HCT116 (cell line): ENCODE measurements around the gene TOM1L1. TPM values are rescaled to one million over a fixed set of nuclear protein-coding genes. Genes with fewer than 3 reads are reported as not detected.

Experiments
- ATAC-seq: fragments of 200-7000 bp; cut with Tn5 transposase; 2 replicates; pipeline ENCODE4 v1.9.1; 2020; ENCODE audit warnings: mild to moderate bottlenecking, moderate library complexity
- BruUV-seq: library from RNA; stranded (reverse); fragments of 400-500 nt; replicated peaks from 2 replicates; lab custom pipeline; 2021; lab: Mats Ljungman, UMichigan
- CTCF ChIA-PET: fragments of 300-600 bp; sonication (Branson Sonifier 250); formaldehyde crosslinking; loops from one replicate; lab custom pipeline; 2021; ENCODE audit warnings: antibody characterized with exemption; lab: Charles Lee
- POLR2A ChIA-PET: fragments of 300-600, 350-600 bp; sonication (Branson Sonifier 250); formaldehyde crosslinking; loops from one replicate; lab custom pipeline; 2021; ENCODE audit warnings: antibody characterized with exemption; lab: Charles Lee
- RAD21 ChIA-PET, 2 experiments: fragments of 300-600 bp; sonication (Branson Sonifier 250); formaldehyde crosslinking; loops; one replicate each; lab custom pipeline; 2023; ENCODE audit warnings: low total read pairs in 2 of 2; ENCODE audit not compliant: uncharacterized antibody in 2 of 2, unreplicated experiment in 2 of 2, low non-redundant PET in 1 of 2; lab: Charles Lee
- DNase-seq: peaks from one replicate; pipeline ENCODE4 v3.0.0-alpha.2; 2010; ENCODE audit warnings: low read depth, low spot score
- H2AFZ ChIP-seq: fragments of 200-600 bp; shearing (Covaris generic), sonication (generic); 2 replicates; pipeline ENCODE4 v1.6.1; 2017; ENCODE audit warnings: low read depth, mixed run types, mixed read lengths, antibody characterized with exemption, low read length; ENCODE audit not compliant: poor library complexity, severe bottlenecking
- H3K27ac ChIP-seq: 2 replicates; pipeline ENCODE4 v1.5.1; 2012; ENCODE audit warnings: low read depth, low read length
- H3K27me3 ChIP-seq: fragments of 200-600 bp; sonication (generic); 2 replicates; pipeline ENCODE4 v1.6.1; 2016; ENCODE audit warnings: mixed run types, low read length, mixed read lengths; ENCODE audit not compliant: insufficient read depth
- H3K36me3 ChIP-seq, 2 experiments: fragments of 200-500 bp in 1 of 2; fragments of 200-600 bp in 1 of 2; sonication (Bioruptor generic) in 1 of 2; sonication (generic) in 1 of 2; 2 replicates each; pipeline versions ENCODE4 v1.5.1 to v1.6.1; 2014 to 2016; ENCODE audit warnings: low read length in 2 of 2, inconsistent platforms in 1 of 2, mixed read lengths in 1 of 2, mixed run types in 1 of 2; ENCODE audit not compliant: insufficient read depth in 2 of 2, control insufficient read depth in 1 of 2
- H3K4me1 ChIP-seq, 2 experiments: fragments of 200-600 bp in 1 of 2; sonication (generic) in 1 of 2; 2 replicates each; pipeline versions ENCODE4 v1.5.1 to v1.6.1; 2012 to 2017; ENCODE audit warnings: low read length in 2 of 2, inconsistent platforms in 1 of 2, mild to moderate bottlenecking in 1 of 2, mixed read lengths in 1 of 2, mixed run types in 1 of 2, moderate library complexity in 1 of 2; ENCODE audit not compliant: insufficient read depth in 2 of 2, control insufficient read depth in 1 of 2
- H3K4me2 ChIP-seq: fragments of 200-600 bp; sonication (generic); 2 replicates; pipeline ENCODE4 v1.6.1; 2017; ENCODE audit warnings: mixed run types, low read length, mixed read lengths
- H3K4me3 ChIP-seq, 2 experiments: fragments of 200-600 bp in 1 of 2; sonication (generic) in 1 of 2; replicated peaks in 1 of 2; 2 replicates each; pipeline ENCODE4 v1.5.1; 2011 to 2016; ENCODE audit warnings: low read length in 2 of 2, control low read depth in 1 of 2, low read depth in 1 of 2, mild to moderate bottlenecking in 1 of 2, mixed read lengths in 1 of 2, mixed run types in 1 of 2
- H3K79me2 ChIP-seq: fragments of 200-600 bp; sonication (generic); 2 replicates; pipeline ENCODE4 v1.6.1; 2017; ENCODE audit warnings: mild to moderate bottlenecking, mixed run types, low read length, moderate library complexity, mixed read lengths; ENCODE audit not compliant: insufficient read depth
- H3K9ac ChIP-seq: fragments of 200-600 bp; sonication (generic); 2 replicates; pipeline ENCODE4 v1.6.1; 2016; ENCODE audit warnings: low read length, mixed read lengths
- H3K9me2 ChIP-seq: fragments of 200-600 bp; sonication (generic), shearing (Covaris generic); 2 replicates; pipeline ENCODE4 v1.6.1; 2017; ENCODE audit warnings: mixed run types, mild to moderate bottlenecking, moderate library complexity; ENCODE audit not compliant: insufficient read depth
- H3K9me3 ChIP-seq, 2 experiments: fragments of 200-500 bp in 1 of 2; fragments of 200-600 bp in 1 of 2; sonication (Bioruptor generic) in 1 of 2; sonication (generic) in 1 of 2; 2 replicates each; pipeline ENCODE4 v1.6.1; 2014 to 2017; ENCODE audit warnings: low read length in 2 of 2, mixed read lengths in 2 of 2, inconsistent platforms in 1 of 2, low read depth in 1 of 2, mild to moderate bottlenecking in 1 of 2, mixed run types in 1 of 2, moderate library complexity in 1 of 2; ENCODE audit not compliant: control insufficient read depth in 1 of 2, insufficient read depth in 1 of 2
- H4K20me1 ChIP-seq: fragments of 200-600 bp; sonication (generic), shearing (Covaris generic); 2 replicates; pipeline ENCODE4 v1.6.1; 2017; ENCODE audit warnings: mixed run types, mild to moderate bottlenecking, moderate library complexity; ENCODE audit not compliant: insufficient read depth
- EGR1 ChIP-seq: IDR thresholded peaks from 2 replicates; pipeline ENCODE4 v1.6.1; 2012; ENCODE audit warnings: low read depth
- ELF1 ChIP-seq: IDR thresholded peaks from 2 replicates; pipeline ENCODE4 v1.6.1; 2012; ENCODE audit warnings: low read depth, borderline replicate concordance
- EZH2phosphoT487 ChIP-seq: fragments of 200-600 bp; IDR thresholded peaks from 2 replicates; pipeline ENCODE4 v1.6.1; 2018; ENCODE audit warnings: antibody characterized with exemption, borderline replicate concordance
- FOSL1 ChIP-seq: IDR thresholded peaks from 2 replicates; pipeline ENCODE4 v1.6.1; 2012; ENCODE audit warnings: low read depth
- RAD21 ChIP-seq: IDR thresholded peaks from 2 replicates; pipeline ENCODE4 v1.6.1; 2012; ENCODE audit warnings: low read depth, mild to moderate bottlenecking
- SIN3A ChIP-seq: IDR thresholded peaks from 2 replicates; pipeline ENCODE4 v1.6.1; 2012; ENCODE audit warnings: low read depth
- SP1 ChIP-seq: IDR thresholded peaks from 2 replicates; pipeline ENCODE4 v1.6.1; 2012; ENCODE audit warnings: low read depth
- SRF ChIP-seq: IDR thresholded peaks from 2 replicates; pipeline ENCODE4 v1.6.1; 2012; ENCODE audit warnings: low read depth
- TCF7L2 ChIP-seq: IDR thresholded peaks from 2 replicates; pipeline ENCODE4 v1.7.0; 2011; ENCODE audit warnings: borderline replicate concordance, inconsistent platforms; ENCODE audit not compliant: insufficient read depth, insufficient read length; ENCODE audit errors: extremely low read depth
- intact Hi-C: fragments of 100-400 bp; cut with micrococcal nuclease; formaldehyde crosslinking; loops from 2 replicates; pipeline ENCODE4 v1.10.0; 2022
- total RNA-seq: library from RNA; stranded (reverse); gene quantifications from one replicate; pipeline ENCODE4 v1.2.1, GENCODE V29; 2021; ENCODE audit not compliant: unreplicated experiment
- TF ChIP-seq, protein P1 (sequence below): IDR thresholded peaks from 2 replicates; pipeline ENCODE4 v1.6.1; 2012
- TF ChIP-seq, protein P2 (sequence below): IDR thresholded peaks from 2 replicates; pipeline ENCODE4 v1.6.1; 2011; ENCODE audit warnings: mild to moderate bottlenecking, low read length, moderate library complexity; ENCODE audit not compliant: insufficient replicate concordance; ENCODE audit errors: extremely low read depth
- TF ChIP-seq, protein P3 (sequence below): IDR thresholded peaks from 2 replicates; pipeline ENCODE4 v1.6.1; 2012
- TF ChIP-seq, protein P4 (sequence below): IDR thresholded peaks from 2 replicates; pipeline ENCODE4 v1.6.1; 2012; ENCODE audit warnings: low read depth

TOM1L1 gene
- total RNA-seq, 1 experiment from 2014 or later: 70.8 TPM

DNA sequence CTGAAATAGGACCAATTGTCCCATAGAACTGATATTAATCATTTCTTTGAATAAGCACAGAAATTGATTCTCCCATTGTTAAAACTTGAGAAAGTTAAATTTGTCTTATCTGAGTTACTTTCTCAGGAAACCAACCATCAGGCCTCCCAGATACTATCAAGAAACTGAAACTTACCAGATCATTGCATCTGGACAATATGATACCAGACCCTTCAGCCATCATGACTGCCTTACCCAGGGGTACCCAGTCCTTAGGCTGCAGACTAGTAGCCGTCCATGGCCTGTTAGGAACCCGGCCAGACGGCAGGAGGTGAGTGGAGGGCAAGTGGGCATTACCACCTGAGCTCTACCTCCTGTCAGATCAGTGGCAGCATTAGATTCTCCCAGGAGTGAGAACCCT lies 75.7 kb downstream of the TOM1L1 start:
- no peaks in the 10 kb centered on the region for H4K20me1 ChIP-seq
- H3K4me1 ChIP-seq: no peaks in the 10 kb centered on the region
- DNase-seq: no peak
- no peak overlapping the region for H2AFZ ChIP-seq
- CTCF ChIA-PET: no interaction called here
- H3K27ac ChIP-seq: no peak overlapping the region
- POLR2A ChIA-PET: no interaction called here
- TF ChIP-seq SIN3A (no peak), EGR1 (no peak), TCF7L2 (no peak), FOSL1 (no peak), EZH2phosphoT487 (no peak)
- TF ChIP-seq, protein P1, sequence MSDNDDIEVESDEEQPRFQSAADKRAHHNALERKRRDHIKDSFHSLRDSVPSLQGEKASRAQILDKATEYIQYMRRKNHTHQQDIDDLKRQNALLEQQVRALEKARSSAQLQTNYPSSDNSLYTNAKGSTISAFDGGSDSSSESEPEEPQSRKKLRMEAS: no peak
- TF ChIP-seq, protein P2, sequence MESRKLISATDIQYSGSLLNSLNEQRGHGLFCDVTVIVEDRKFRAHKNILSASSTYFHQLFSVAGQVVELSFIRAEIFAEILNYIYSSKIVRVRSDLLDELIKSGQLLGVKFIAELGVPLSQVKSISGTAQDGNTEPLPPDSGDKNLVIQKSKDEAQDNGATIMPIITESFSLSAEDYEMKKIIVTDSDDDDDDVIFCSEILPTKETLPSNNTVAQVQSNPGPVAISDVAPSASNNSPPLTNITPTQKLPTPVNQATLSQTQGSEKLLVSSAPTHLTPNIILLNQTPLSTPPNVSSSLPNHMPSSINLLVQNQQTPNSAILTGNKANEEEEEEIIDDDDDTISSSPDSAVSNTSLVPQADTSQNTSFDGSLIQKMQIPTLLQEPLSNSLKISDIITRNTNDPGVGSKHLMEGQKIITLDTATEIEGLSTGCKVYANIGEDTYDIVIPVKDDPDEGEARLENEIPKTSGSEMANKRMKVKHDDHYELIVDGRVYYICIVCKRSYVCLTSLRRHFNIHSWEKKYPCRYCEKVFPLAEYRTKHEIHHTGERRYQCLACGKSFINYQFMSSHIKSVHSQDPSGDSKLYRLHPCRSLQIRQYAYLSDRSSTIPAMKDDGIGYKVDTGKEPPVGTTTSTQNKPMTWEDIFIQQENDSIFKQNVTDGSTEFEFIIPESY: no peak
- H3K9ac ChIP-seq: no peak overlapping the region
- peaks cover 32% of the 10 kb centered on the region for H3K79me2 ChIP-seq
- RAD21 ChIA-PET: no interaction called here
- no peaks in the 10 kb centered on the region for H3K27me3 ChIP-seq
- H3K4me2 ChIP-seq: no peak overlapping the region
- BruUV-seq: no TSS peak
- H3K36me3 ChIP-seq: no peaks in the 10 kb centered on the region
- no peak overlapping the region for H3K4me3 ChIP-seq
- intact Hi-C loops: no loop called here
- no peaks in the 10 kb centered on the region for H3K9me3 ChIP-seq
- ATAC-seq: no peak
- no peaks in the 10 kb centered on the region for H3K9me2 ChIP-seq

DNA sequence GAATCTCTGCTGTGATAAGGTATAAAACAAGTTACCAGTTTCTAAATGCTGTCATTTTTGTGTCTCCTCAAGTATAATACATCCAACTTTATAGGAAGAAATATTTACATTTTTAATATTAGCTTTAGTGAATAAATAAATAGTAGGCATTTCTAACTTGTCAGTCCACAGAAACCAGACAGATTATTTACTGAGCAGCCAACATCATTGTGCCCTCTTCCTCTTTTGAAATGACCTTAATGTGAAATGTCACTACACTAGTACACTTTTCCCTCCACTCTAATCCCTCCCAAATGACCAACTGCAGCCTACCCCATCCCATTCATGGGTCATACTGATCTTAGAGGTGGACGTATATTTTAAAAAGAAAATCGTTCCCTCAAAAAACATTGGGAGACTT lies 77.1 kb downstream of the TOM1L1 start:
- Histone ChIP-seq H3K27me3 (no peaks in the 10 kb centered on the region), H3K36me3 (no peaks in the 10 kb centered on the region), H3K9me2 (no peaks in the 10 kb centered on the region), H3K79me2 (peaks cover 23% of the 10 kb centered on the region; the same call in 1 of the 2 replicates), H3K4me1 (no peaks in the 10 kb centered on the region), H3K9ac (no peak overlapping the region), H3K27ac (no peak overlapping the region), H4K20me1 (no peaks in the 10 kb centered on the region), H3K9me3 (no peaks in the 10 kb centered on the region), H3K4me3 (no peak overlapping the region), H3K4me2 (no peak overlapping the region), H2AFZ (no peak overlapping the region)
- intact Hi-C loops: no loop called here
- ChIA-PET POLR2A (no interaction called here), CTCF (no interaction called here), RAD21 (no interaction called here)
- no peak for ATAC-seq
- BruUV-seq: no TSS peak
- no peak for DNase-seq
- TF ChIP-seq SP1: no peak
- TF ChIP-seq, protein P2: no peak
- no peak for TF ChIP-seq RAD21
- TF ChIP-seq FOSL1: no peak
- TF ChIP-seq, protein P3, sequence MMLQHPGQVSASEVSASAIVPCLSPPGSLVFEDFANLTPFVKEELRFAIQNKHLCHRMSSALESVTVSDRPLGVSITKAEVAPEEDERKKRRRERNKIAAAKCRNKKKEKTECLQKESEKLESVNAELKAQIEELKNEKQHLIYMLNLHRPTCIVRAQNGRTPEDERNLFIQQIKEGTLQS: no peak
- no peak for TF ChIP-seq ELF1
- TF ChIP-seq, protein P4, sequence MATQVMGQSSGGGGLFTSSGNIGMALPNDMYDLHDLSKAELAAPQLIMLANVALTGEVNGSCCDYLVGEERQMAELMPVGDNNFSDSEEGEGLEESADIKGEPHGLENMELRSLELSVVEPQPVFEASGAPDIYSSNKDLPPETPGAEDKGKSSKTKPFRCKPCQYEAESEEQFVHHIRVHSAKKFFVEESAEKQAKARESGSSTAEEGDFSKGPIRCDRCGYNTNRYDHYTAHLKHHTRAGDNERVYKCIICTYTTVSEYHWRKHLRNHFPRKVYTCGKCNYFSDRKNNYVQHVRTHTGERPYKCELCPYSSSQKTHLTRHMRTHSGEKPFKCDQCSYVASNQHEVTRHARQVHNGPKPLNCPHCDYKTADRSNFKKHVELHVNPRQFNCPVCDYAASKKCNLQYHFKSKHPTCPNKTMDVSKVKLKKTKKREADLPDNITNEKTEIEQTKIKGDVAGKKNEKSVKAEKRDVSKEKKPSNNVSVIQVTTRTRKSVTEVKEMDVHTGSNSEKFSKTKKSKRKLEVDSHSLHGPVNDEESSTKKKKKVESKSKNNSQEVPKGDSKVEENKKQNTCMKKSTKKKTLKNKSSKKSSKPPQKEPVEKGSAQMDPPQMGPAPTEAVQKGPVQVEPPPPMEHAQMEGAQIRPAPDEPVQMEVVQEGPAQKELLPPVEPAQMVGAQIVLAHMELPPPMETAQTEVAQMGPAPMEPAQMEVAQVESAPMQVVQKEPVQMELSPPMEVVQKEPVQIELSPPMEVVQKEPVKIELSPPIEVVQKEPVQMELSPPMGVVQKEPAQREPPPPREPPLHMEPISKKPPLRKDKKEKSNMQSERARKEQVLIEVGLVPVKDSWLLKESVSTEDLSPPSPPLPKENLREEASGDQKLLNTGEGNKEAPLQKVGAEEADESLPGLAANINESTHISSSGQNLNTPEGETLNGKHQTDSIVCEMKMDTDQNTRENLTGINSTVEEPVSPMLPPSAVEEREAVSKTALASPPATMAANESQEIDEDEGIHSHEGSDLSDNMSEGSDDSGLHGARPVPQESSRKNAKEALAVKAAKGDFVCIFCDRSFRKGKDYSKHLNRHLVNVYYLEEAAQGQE: no peak
- TF ChIP-seq SRF: no peak
